Hepatocyte (in vitro differentiated cells): ENCODE data around the gene C5AR1. TPM values are rescaled to one million over a fixed set of nuclear protein-coding genes. Genes with fewer than 3 reads are reported as not detected.

Experiments
- DNase-seq: peaks from one replicate; pipeline ENCODE4 v3.0.0-alpha.2; 2016; ENCODE audit warnings: low spot score
- H2AFZ ChIP-seq: fragments of 200-600 bp; sonication (generic); 2 replicates; pipeline ENCODE4 v1.6.0; 2016; ENCODE audit warnings: antibody characterized with exemption, mild to moderate bottlenecking
- H3K27ac ChIP-seq: fragments of 200-600 bp; sonication (generic); 2 replicates; pipeline ENCODE4 v1.5.1; 2016; ENCODE audit warnings: mild to moderate bottlenecking
- H3K27me3 ChIP-seq: fragments of 200-600 bp; sonication (generic); 2 replicates; pipeline ENCODE4 v1.6.1; 2016
- H3K36me3 ChIP-seq: fragments of 200-600 bp; sonication (generic); replicated peaks from 2 replicates; pipeline ENCODE4 v1.5.1; 2016; ENCODE audit warnings: low read depth; ENCODE audit not compliant: insufficient read depth
- H3K4me1 ChIP-seq: fragments of 200-600 bp; sonication (generic); 2 replicates; pipeline ENCODE4 v1.5.1; 2016; ENCODE audit warnings: mild to moderate bottlenecking, moderate library complexity; ENCODE audit not compliant: insufficient read depth
- H3K4me2 ChIP-seq: fragments of 200-600 bp; sonication (generic); 2 replicates; pipeline ENCODE4 v1.6.0; 2016
- H3K4me3 ChIP-seq: fragments of 200-600 bp; sonication (generic); 2 replicates; pipeline ENCODE4 v1.5.1; 2016; ENCODE audit warnings: mild to moderate bottlenecking
- H3K79me2 ChIP-seq: fragments of 200-600 bp; sonication (generic); 2 replicates; pipeline ENCODE4 v1.6.0; 2017; ENCODE audit warnings: mild to moderate bottlenecking
- H3K9me2 ChIP-seq: fragments of 200-600 bp; sonication (generic); replicated peaks from 2 replicates; pipeline ENCODE4 v1.6.0; 2017; ENCODE audit warnings: mild to moderate bottlenecking; ENCODE audit not compliant: insufficient read depth
- H3K9me3 ChIP-seq: fragments of 200-600 bp; sonication (generic); 2 replicates; pipeline ENCODE4 v1.5.1; 2016; ENCODE audit warnings: low read depth, mild to moderate bottlenecking
- H4K20me1 ChIP-seq: fragments of 200-600 bp; sonication (generic); 2 replicates; pipeline ENCODE4 v1.6.0; 2016; ENCODE audit warnings: mild to moderate bottlenecking; ENCODE audit not compliant: insufficient read depth, poor library complexity, severe bottlenecking
- CTCF ChIP-seq: fragments of 200-600 bp; sonication (generic); IDR thresholded peaks from 2 replicates; pipeline ENCODE4 v1.5.1; 2016; ENCODE audit warnings: antibody characterized with exemption, mild to moderate bottlenecking; ENCODE audit not compliant: poor library complexity
- EZH2 ChIP-seq: fragments of 200-600 bp; sonication (generic); IDR thresholded peaks from 2 replicates; pipeline ENCODE4 v1.6.1; 2016; ENCODE audit warnings: antibody characterized with exemption, mild to moderate bottlenecking, borderline replicate concordance
- EZH2phosphoT487 ChIP-seq: fragments of 200-600 bp; sonication (generic); IDR thresholded peaks from one replicate; pipeline ENCODE4 v1.6.1; 2018; ENCODE audit warnings: antibody characterized with exemption, mild to moderate bottlenecking, low read depth, moderate library complexity; ENCODE audit not compliant: unreplicated experiment, severe bottlenecking
- WGBS: methylation state at CpG from one replicate; pipeline ENCODE4 v1.1.6; 2016; ENCODE audit warnings: low lambda C conversion rate; ENCODE audit errors: missing lambda C conversion rate; 5-methylcytosine and 5-hydroxymethylcytosine counted together
- polyA plus RNA-seq: library from polyadenylated mRNA; unstranded; fragments of >200 nt; fragmentation: Nextera tagmentation; extraction: Ambion mirVana; gene quantifications from 2 replicates; pipeline ENCODE4 v1.2.1, GENCODE V29; 2016
- total RNA-seq: library from RNA; depleted of rRNA; stranded (reverse); fragments of >200 nt; gene quantifications from 2 replicates; pipeline ENCODE4 v1.2.3, GENCODE V29; 2014

The C5AR1 gene
- total and polyA plus RNA-seq, 2 experiments from 2014 or later, result 0.43 to 0.99 TPM

GRCh38 chr19:47356900-47357299 lies 47.2 kb downstream of the C5AR1 start:
- H3K4me2 ChIP-seq, result no peak overlapping the region
- H3K27ac ChIP-seq, result no peak overlapping the region
- no peaks in the 10 kb centered on the region for H3K9me3 ChIP-seq
- H2AFZ ChIP-seq, result no peak overlapping the region
- TF ChIP-seq CTCF (no peak), EZH2phosphoT487 (no peak), EZH2 (no peak)
- H3K4me3 ChIP-seq, result no peak overlapping the region
- no peaks in the 10 kb centered on the region for H3K9me2 ChIP-seq
- no peak for DNase-seq
- no peaks in the 10 kb centered on the region for H3K36me3 ChIP-seq
- no peaks in the 10 kb centered on the region for H3K4me1 ChIP-seq
- WGBS, result 97% methylated on average over 6 of the region's 6 CpGs
- no peaks in the 10 kb centered on the region for H3K27me3 ChIP-seq
- H4K20me1 ChIP-seq, result no peaks in the 10 kb centered on the region
- H3K79me2 ChIP-seq, result peaks cover 7% of the 10 kb centered on the region

- H3K4me1 ChIP-seq, result no peaks in the 10 kb centered on the region
- no peaks in the 10 kb centered on the region for H3K36me3 ChIP-seq
- 97% methylated on average over 28 of the region's 28 CpGs for WGBS
- H3K4me3 ChIP-seq, result no peak overlapping the region
- no peak for DNase-seq
- H3K9me3 ChIP-seq, result no peaks in the 10 kb centered on the region
- H2AFZ ChIP-seq, result no peak overlapping the region
- no peaks in the 10 kb centered on the region for H3K27me3 ChIP-seq
- no peak overlapping the region for H3K27ac ChIP-seq
- H4K20me1 ChIP-seq, result no peaks in the 10 kb centered on the region
- H3K79me2 ChIP-seq, result peaks cover 7% of the 10 kb centered on the region
- H3K4me2 ChIP-seq, result no peak overlapping the region
- no peaks in the 10 kb centered on the region for H3K9me2 ChIP-seq
- TF ChIP-seq EZH2phosphoT487 (no peak), CTCF (no peak), EZH2 (no peak)
Measured at GRCh38 chr19:47357788-47358680, 48.4 kb downstream of the C5AR1 start.

- TF ChIP-seq CTCF (no peak), EZH2phosphoT487 (no peak), EZH2 (no peak)
- Histone ChIP-seq H3K9me3 (no peaks in the 10 kb centered on the region), H3K79me2 (peaks cover 3% of the 10 kb centered on the region), H3K4me1 (no peaks in the 10 kb centered on the region), H3K27ac (no peak overlapping the region), H4K20me1 (no peaks in the 10 kb centered on the region), H3K4me3 (no peak overlapping the region), H3K27me3 (no peaks in the 10 kb centered on the region), H3K4me2 (no peak overlapping the region), H3K36me3 (no peaks in the 10 kb centered on the region), H3K9me2 (no peaks in the 10 kb centered on the region), H2AFZ (no peak overlapping the region)
- 86% methylated on average over 6 of the region's 6 CpGs for WGBS
- DNase-seq, result no peak
Measured at GRCh38 chr19:47358936-47359335, 49.3 kb downstream of the C5AR1 start.

- WGBS, result 95% methylated on average over 21 of the region's 21 CpGs
- Histone ChIP-seq H3K4me2 (no peak overlapping the region), H3K36me3 (no peaks in the 10 kb centered on the region), H2AFZ (no peak overlapping the region), H3K4me3 (no peak overlapping the region), H4K20me1 (no peaks in the 10 kb centered on the region), H3K4me1 (no peaks in the 10 kb centered on the region), H3K9me3 (no peaks in the 10 kb centered on the region), H3K27me3 (no peaks in the 10 kb centered on the region), H3K27ac (no peak overlapping the region), H3K9me2 (no peaks in the 10 kb centered on the region), H3K79me2 (no peaks in the 10 kb centered on the region)
- DNase-seq, result no peak
- TF ChIP-seq EZH2phosphoT487, result no peak
Measured at GRCh38 chr19:47362321-47362720, 52.7 kb downstream of the C5AR1 start.
